Renal cortex interstitium (tissue), 15 donors: ENCODE measurements around the gene TDRKH. TPM values are rescaled to one million over a fixed set of nuclear protein-coding genes. Genes with fewer than 3 reads are reported as not detected.

Experiments
- DNase-seq, 11 donors: peaks; one replicate each; pipeline ENCODE4 v3.0.0-alpha.2; 2013; ENCODE audit warnings: low read depth in 9 of 11, low spot score in 4 of 11; ENCODE audit errors: extremely low read depth in 1 of 11
- long read RNA-seq, 16 experiments: transcript quantifications; one replicate each; lab custom pipeline, GENCODE V29; 2026
- polyA plus RNA-seq, 3 donors: library from polyadenylated mRNA; unstranded; fragments of 120-200 nt; gene quantifications; one replicate each; pipeline ENCODE4 v1.2.1, GENCODE V29; 2013; ENCODE audit not compliant: insufficient read length in 3 of 3

TDRKH gene, protein sequence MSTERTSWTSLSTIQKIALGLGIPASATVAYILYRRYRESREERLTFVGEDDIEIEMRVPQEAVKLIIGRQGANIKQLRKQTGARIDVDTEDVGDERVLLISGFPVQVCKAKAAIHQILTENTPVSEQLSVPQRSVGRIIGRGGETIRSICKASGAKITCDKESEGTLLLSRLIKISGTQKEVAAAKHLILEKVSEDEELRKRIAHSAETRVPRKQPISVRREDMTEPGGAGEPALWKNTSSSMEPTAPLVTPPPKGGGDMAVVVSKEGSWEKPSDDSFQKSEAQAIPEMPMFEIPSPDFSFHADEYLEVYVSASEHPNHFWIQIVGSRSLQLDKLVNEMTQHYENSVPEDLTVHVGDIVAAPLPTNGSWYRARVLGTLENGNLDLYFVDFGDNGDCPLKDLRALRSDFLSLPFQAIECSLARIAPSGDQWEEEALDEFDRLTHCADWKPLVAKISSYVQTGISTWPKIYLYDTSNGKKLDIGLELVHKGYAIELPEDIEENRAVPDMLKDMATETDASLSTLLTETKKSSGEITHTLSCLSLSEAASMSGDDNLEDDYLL
- 1 to 10 TPM; 8.3 to 9.8 (median 9.0) TPM for polyA plus RNA-seq
- long read RNA-seq, donor 1, partial matches to known transcripts: 0 of 1 reads
- long read RNA-seq, donor 1, other reads (novel, unspliced or antisense): 0 of 1 reads
- long read RNA-seq, donor 2: 0 reads
- long read RNA-seq, donor 3, partial matches to known transcripts: 0 of 1 reads
- long read RNA-seq, donor 3, other reads (novel, unspliced or antisense): 0 of 1 reads
- long read RNA-seq, donor 4, partial matches to known transcripts: 0 of 1 reads
- long read RNA-seq, donor 4, other reads (novel, unspliced or antisense): 0 of 1 reads
- long read RNA-seq, donor 5: 0 reads
- long read RNA-seq, donor 6, partial matches to known transcripts: 0 of 1 reads
- long read RNA-seq, donor 6, other reads (novel, unspliced or antisense): 0 of 1 reads
- long read RNA-seq, donor 7: 0 reads
- long read RNA-seq, donor 8, partial matches to known transcripts: 0 of 1 reads
- long read RNA-seq, donor 8, other reads (novel, unspliced or antisense): 0 of 1 reads
- long read RNA-seq, donor 9, partial matches to known transcripts: 0 of 1 reads
- long read RNA-seq, donor 9, other reads (novel, unspliced or antisense): 0 of 1 reads
- long read RNA-seq, donor 10, partial matches to known transcripts: 0 of 1 reads
- long read RNA-seq, donor 10, other reads (novel, unspliced or antisense): 0 of 1 reads
- long read RNA-seq, donor 11, partial matches to known transcripts: 5 of 5 reads
- long read RNA-seq, donor 11, other reads (novel, unspliced or antisense): 0 of 5 reads
- long read RNA-seq, donor 12: 0 reads
- long read RNA-seq, donor 13: 0 reads
- long read RNA-seq, donor 14, partial matches to known transcripts: 0 of 1 reads
- long read RNA-seq, donor 14, other reads (novel, unspliced or antisense): 0 of 1 reads
- long read RNA-seq, donor 15: 0 reads
- long read RNA-seq, donor 16, transcript TDRKH-210 (4 exons, 760 nt): major isoform, 6 of 13 reads
- long read RNA-seq, donor 16, partial matches to known transcripts: 5 of 13 reads
- long read RNA-seq, donor 16, other reads (novel, unspliced or antisense): 0 of 13 reads

DNA sequence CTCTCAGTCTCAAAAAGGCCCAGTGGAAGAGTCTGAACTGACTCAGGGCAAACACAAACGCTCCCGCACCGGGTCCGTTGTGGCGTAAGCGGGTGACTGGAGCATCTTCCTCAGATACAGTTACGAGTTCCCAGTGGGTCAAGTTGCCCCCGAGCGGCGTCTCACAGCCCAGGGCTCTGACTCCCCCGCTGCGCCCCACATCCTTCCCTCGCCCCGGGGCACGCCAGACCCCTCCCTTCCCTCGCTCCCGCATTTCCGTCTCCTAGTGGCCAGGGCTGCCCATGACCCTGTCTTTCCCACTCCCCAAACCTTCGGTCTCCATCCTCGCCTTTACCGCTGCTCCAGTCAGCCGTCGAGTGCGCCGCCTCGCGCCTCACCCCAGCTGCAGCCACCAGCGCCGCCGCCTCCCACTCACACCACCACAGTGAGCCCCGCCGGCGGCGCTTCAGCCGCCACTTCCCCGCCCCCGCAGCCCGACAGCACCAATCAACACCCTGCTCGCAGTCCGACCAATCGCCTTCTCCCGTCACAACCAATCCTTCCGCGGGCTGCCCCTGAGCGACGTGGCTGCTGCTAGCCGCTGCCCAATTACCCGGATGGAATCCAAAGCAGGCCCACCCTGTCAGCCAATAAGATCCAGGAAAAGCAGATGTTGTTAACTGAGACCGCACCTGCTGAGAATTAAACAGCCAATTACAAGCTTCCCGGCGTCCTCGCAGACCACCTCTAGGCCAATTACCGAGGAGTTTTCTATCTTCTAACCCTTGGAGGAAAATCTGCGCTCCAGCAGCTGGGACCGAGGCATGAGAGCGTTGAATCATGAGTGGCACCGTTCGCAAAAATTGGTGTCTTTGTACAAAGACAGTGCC lies at the start of gene TDRKH:
TDRKH (minus strand) TSS at position 430 of the 869 bp plus-strand sequence. CDS start 7,478 bp downstream, outside the sequence.
- DNase-seq: peak; percentile 85 to 98 (median 94)

DNA sequence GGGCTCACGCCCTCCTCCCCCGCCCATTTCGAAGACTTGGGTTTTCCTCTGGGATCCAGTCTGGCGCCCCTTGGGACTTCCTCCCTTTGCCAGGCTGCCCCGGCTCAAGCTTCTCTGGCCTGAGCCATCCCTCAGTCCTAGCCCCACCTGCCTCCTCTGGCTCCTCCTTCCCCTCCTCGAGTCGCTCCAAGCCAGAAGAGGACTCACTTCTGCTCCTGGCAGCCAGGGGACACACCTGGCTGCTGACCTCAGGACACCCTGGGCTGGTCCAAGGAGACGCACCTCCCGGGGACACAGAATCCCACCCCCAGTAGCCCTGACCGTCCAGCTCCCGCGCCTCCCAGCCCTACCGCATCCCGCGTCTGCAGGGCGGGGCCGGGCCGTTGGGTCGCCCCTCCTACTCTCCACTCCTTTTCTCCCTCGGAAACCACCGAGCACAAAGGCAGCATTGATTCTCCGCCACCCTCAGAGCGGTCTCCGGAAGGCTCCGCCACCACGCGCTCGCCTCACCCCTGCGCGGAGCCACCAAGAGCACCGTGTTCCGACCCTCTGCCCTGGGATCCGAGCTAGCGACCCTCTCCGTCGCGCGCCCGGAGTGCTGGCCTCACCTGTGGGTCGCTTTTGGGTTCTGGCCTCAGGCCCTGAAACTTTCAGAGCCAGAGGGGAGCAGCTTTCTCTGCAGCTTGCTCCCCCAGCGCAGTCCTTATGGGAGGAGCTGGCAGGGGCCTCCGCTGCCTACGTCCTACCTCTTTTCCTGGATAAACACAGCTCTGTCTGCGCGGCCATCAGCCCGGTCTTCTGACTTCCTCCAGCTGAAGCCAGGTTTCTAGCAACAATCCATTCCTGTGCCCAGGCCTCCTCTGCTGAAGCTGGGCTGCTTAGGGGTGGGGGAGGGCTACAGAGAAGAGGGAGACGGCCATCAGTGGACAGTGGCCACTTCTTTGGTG lies 49.4 kb upstream of the TDRKH start, which contains the start of gene C2CD4D:
C2CD4D (minus strand) TSS at position 364 of the 947 bp plus-strand sequence. CDS start 831 bp downstream, outside the sequence.
- peak in 2 of 11 donors; percentile 42 to 54 for DNase-seq

DNA sequence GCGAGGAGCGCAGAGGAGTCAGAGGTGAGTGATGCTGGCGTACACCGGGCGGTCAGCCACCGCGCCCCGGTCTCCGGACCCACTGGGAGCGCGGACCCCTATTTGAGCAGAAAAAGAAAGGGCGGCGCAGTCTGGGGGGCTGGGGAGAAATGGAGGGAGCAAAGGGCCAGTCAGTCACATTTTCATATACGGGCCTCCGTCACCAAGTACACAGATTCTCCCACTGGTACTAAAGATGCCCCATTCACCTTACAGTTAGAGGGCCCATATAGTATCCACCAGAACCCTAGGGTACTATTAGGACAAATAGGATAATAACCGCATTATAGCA lies 48.7 kb upstream of the TDRKH start:
- no peak for DNase-seq

DNA sequence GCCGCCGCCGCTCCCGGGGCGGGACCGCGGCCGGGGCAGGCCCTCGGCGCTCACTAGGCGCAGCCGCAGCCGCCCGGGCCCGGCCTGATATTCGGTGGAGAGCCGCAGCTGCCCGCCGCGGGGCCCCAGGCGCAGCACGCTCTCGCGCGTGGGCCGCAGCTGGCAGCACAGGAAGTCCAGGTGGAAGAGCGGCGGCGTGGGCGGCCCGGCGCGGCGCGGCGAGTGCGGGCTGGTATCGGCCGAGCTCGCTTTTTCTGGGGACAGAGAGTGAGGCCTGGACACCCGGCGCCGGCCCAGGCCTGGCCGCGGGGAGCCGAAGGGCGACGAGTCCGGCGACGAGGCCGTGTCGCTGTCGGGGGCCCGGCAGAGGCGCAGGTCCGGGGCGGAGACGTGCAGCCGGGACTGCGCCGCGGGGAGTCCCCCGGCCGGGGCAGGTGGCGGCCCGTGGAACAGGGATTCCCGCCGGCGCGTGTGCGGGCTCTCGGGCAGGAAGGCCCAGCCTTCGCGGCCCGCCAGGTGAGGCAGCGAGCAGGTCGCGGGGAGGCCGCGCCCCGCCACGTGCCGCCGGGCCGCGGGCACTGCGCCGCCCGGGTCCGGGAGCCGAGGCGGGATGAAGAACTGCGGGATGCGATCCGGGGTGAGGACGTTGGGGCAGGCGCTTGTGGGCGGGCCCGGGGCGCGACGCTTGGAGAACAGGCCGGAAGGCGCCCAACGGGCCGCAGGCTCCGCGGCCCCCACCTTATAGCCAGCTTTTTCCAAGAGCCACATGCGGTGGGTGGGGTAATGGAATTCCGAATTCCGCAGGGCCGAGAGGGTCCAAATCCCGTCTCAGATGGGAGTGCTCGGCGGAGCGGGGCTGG lies 48.2 kb upstream of the TDRKH start:
- DNase-seq: no peak

DNA sequence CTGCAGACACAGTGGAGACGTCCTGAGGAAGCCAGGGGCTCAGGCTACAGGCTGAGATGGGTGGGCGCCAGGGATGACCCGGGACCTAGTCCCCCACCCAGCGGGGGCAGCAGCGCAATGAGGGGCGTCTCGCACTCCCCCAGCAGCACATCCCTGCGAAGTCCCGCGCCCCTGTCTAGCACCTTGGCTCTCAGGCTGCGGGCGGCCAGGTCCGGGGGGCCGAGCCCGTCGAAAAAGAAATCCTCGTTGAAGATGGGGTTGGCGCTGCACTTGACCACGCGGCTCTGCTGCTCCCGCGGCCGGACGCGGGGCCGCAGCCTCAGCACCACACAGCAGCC lies 47.6 kb upstream of the TDRKH start:
- no peak for DNase-seq

DNA sequence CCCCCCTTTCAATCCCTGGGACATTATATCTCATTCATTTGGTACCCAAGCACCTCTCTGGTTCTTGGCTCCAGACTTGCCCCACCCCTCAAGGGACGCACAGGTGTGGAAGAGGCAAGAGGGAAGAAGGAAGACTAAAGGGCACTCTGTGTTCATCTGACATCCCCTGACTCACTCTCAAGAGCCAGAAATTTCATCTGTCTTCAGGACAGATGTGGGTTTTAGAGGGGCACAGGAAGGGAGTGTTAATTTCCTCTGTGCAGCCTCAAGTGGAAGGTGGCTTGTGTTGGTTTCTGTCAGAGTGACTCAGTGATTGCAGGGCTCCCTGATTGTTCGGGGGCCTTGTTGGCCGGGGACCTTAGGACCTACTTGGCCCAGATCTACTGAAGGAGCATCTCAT lies 46.9 kb upstream of the TDRKH start:
- DNase-seq: no peak

DNA sequence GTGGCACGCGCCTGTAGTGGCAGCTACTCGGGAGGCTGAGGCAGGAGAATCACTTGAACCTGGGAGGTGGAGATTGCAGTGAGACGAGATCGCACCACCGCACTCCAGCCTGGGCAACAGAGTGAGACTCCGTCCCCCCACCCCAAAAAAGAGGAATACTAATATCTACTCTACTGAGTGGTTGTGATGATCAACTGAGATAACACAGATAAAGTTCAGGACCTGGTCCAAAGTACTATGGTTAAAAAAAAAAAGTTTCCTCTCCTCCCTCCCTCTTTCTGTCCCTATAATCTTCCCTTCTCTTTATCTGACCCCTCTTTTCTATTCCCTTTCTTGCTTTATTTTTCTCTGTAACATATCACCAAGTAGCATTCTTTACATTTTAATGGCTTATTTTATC lies 45.3 kb upstream of the TDRKH start:
- no peak for DNase-seq

DNA sequence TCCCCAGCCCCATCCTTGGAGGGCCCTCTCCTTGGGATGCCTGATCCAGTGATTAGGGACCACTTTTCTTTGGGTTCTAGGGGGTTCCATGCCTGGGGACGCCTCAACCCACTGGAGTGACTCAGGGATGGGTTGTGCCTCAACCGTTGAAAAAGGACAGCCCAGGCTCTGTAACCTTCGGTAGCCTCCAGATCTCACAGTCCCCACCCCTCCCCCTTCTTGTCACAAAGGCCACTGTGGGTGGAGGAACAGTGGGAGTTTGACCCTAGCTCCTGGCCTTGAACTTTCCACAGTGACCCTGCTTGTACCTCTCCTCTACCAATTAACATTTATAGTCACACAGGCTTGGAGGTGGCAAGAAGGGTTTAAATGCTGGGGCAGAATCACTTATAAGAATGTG lies 43.9 kb upstream of the TDRKH start:
- no peak for DNase-seq

DNA sequence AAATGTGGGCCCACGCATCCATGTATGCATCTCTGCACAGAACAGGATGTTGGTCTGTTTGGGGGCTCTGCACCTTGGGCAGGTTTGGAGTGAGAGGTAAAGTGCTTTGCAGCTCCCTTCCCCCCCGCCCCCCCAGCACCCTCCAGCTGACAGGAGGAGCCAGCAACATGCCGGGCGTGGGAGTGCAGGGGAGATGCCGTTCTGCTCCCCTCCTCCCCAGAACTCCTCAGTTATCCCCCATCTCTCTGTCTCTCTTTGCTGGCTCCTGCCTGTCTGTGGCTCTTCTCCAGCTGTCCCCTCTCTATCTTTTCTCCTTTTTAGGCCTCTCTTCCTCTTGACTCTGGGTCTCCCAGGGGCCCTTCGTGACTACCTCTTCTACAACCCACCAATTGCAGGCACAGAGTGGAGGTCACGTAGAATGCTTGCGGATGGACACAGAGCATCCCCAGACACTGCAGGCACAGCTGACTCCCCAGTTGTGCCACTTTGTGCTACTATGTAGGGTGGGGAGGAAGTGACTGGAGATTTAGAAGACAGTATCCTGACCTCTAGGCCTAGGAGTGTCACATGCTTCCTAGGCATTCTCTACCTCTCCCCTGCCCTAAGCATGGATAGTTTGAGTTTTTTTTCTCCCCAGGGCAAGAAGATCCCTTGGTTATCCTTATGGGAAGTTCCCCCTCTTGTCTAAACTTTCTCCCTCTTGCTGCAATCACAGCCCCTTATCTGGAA lies 43.0 kb upstream of the TDRKH start:
- DNase-seq: no peak

DNA sequence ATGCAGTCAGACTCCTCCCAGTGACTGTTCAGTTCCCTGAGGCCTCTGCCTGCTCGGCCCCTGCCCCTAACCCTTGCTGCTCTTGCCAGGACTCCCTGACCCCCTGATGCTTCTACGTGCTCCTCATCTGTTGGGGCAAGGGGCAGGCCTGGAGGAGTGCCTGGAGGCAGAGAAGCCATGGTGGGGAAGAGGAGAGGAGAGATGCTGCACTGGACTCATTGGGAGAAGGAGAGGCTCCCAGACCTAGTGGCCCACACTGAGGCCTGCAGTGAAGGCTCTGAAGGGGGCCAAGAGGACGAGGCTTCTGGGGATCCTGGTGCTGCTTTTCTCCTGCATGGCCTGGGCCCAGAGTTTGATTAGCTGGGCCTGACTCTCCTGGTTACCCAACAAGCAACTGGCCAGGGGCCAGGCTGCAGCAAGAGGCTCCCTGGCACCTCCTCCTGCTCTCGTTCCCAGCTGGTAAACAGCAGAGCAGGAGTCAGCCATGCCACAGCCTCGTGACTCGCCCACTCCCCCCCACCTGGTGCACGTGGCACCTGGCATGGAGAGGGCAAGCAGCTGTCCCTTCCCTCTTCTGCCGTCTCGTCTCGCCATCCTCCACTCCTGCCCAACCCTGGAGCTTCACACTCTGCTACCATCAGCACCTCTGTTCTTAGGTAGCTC lies 42.1 kb upstream of the TDRKH start:
- no peak for DNase-seq

DNA sequence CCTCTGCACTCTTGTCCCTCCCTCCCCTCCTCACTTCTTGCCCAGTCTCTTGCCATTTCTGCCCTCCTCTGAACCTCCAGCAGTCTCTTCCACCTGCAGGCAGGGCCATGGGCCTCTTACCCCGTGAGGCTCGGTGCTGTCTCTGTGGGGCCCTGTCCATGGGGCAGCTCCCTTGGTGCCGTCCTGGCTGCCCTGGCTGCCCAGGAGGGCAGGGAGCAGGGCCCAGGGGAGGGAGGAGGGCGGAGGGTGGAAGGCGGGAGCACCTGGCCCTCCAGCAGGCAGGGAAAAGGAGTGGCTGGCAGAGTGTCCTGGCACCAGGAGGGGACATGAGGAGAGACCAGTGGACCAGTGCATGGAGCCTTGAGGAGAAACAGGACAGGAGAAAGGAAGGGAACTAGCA lies 41.3 kb upstream of the TDRKH start, which contains the start of gene RORC:
RORC (minus strand) TSS at position 198 of the 400 bp plus-strand sequence; CDS start at position 160, 38 bp downstream.
- no peak for DNase-seq

DNA sequence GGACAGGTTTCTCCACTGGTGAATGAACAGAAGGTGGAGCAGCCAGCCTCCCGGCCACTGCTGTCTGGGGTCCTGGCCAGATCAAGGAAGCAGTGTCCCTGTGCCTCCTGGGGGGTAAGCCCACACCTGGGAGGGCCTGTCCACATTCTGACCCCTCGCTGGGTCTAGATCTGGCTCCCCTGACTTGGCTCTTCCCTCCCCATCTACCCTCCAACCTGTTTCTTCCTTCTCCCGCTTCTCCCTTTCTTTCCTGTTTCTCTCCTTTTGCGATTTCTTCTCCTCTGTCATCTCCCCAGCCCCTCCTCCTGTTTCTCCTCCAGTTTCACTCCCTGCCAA lies 40.9 kb upstream of the TDRKH start:
- no peak for DNase-seq

DNA sequence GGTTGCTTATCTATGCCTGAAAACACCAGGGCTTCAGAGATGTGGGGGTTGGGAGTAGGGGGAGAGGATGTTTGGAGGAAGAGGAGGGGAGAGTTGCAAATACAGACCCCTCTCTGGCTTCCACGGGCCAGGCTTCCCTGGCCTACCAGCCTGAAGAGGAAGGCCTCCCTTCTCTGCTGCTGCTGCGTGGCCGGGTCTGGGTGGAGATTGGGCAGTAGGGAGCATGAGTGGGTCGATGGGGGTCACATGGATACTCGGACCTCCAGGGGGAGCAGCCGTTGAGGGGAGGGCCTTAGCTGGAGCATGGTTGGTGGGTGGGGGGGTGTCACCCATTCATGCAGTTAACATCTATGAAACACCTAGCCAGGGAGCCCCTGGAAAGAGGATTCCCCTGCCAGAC lies 39.8 kb upstream of the TDRKH start:
- no peak for DNase-seq

DNA sequence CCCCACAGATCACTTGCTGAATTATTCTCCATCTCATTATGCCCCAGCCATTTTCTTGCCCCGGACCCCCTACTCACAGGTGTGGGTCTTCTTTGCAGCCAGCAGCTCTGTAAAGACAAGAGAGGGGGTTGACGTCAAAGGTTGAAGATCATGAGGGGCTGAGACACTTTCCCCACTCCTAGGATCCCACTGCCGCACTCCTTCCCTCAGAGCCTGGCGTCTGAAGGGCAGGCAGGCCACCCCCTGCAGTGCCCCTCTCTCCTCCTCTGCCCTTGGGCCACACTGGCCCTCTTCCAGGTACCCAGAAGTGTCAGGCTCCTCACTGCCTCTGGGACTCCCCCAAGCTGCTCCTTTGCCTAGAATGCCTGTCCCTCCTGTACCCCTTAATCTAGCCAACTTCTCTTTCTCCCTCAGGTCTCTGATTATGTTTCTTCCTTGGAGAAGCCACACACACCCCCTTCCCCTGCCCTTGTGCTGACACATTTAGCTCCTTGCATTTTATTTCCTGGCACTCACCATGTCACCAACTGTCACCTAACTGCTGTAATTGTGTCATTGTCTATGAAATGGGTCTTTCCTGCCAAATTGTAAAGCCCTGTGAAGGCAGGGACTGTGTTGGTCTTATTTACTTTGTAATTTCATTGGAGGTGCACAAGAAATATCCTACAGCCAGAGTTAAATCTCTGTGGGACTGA lies 39.2 kb upstream of the TDRKH start:
- no peak for DNase-seq
